Erythroblast (primary cell): Measurements from ENCODE around the gene BMPER.
A peak's percentile ranks its signal among the peaks of the same experiment; 100 is the strongest.

Experiments
- DNase-seq, 2 experiments: peaks; one replicate each; lab custom pipeline; 2025; lab: John Stamatoyannopoulos, UW
- GATA1 ChIP-seq: IDR thresholded peaks from 2 replicates; pipeline ENCODE4 v1.6.1; 2011; ENCODE audit warnings: low read depth, mild to moderate bottlenecking, control low read depth, low read length, moderate library complexity
- POLR2A ChIP-seq: IDR thresholded peaks from 2 replicates; pipeline ENCODE4 v1.6.1; 2011; ENCODE audit warnings: mild to moderate bottlenecking, low read length

BMPER gene

DNA sequence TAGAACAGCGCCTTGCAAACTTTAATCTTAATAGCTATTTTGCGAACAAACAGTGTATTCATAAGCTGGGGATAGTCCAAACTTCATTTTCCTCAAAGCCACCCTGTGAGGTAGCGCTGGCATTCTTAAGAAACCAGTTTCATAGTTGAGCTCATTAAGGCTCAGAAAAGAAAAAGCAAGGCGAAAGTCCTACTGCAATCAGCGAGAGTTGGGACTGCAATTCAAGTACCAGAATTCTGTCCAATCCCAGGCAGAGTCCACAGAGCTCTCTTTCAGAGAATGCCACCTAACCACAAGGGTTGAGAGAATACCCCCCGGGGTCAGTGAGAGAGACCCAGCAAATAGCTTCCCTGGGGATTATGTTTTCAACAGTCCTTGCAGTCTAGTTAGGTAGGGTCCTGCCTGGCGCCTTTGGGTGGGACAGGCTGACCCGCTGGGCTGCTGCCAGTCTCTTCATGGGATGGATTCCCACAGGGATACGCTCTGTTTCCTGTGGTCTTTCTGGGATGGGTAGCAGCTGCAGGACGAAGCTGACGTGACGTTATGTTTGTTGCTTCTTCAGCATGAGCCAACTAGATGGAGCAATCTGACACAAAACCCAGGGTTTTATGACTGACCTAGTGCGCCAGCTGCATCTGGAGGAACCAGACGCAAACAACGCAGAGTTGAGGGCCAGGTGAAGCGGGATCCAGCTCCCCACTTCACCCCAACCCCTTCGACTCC lies 16.0 kb downstream of the BMPER start:
- TF ChIP-seq POLR2A (no peak), GATA1 (no peak)
- DNase-seq, result no peak

GRCh38 chr7:33922820-33923219 lies 17.5 kb downstream of the BMPER start:
- no peak for DNase-seq
- TF ChIP-seq POLR2A (no peak), GATA1 (no peak)

- no peak for TF ChIP-seq GATA1
- TF ChIP-seq POLR2A, result no peak
- no peak for DNase-seq
These were observed 18.3 kb downstream of the BMPER start for GRCh38 chr7:33923440-33924229.

- DNase-seq, result no peak
- no peak for TF ChIP-seq GATA1
These were observed 21.2 kb downstream of the BMPER start for GRCh38 chr7:33926535-33926934.

- TF ChIP-seq POLR2A, result no peak
- no peak for TF ChIP-seq GATA1
- no peak for DNase-seq
These were observed 23.6 kb downstream of the BMPER start for GRCh38 chr7:33928986-33929385.

GRCh38 chr7:33932221-33932620 lies 26.9 kb downstream of the BMPER start:
- no peak for TF ChIP-seq GATA1
- DNase-seq, result no peak

GRCh38 chr7:33932832-33933468 lies 27.6 kb downstream of the BMPER start:
- TF ChIP-seq POLR2A, result no peak
- no peak for TF ChIP-seq GATA1
- peak; percentile 41 to 69 for DNase-seq

DNA sequence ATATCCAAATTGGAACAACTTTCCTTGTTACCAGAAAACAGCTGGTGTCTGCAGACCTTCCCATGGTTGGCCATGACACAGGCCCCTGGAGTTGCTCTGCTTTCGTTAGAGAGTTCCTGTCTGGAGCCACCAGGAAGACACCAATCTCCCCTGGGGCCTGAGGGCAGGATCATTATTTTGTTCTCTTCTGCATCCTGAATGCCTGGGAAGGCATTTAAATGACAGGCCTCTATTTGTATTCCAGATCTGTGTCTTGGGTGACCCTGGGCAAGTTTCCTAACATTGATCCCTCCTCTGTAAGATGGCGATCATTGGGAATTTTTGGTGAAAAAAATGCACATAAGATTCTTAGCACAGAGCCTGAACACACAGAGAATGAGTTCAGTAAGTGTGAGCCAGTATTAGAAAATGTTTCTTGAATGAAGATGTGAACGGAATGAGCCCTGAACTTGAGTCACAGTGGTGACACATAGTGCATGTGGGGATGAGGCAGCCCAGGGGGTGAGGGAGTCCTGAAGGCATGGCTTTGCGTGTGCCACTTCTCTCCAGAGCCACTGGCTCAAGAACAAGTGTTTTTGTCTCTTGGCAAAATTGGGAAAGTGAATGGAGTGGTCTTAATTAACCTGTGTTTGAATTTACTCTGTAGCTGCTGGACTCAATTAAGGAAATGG lies 28.4 kb downstream of the BMPER start:
- DNase-seq, result no peak
- TF ChIP-seq POLR2A (no peak), GATA1 (no peak)

DNA sequence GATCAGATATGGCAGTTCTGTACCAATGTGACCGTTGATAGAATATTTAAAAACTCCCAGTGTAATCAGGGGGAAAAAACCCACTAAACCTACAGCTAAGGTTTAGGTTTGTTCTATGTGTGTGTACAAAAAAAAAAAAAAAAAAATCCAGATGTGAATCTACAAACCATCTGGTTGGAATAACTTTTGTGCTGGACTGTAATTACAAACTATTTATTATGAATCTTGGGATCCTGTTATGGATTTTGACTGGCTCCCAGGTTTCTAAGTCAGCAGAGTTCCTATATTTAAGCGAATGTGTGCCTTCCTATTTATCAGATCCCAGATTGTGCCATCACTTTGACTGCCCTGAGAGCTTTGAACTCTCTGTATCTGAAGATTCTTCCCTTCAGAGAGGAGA lies 29.1 kb downstream of the BMPER start:
- TF ChIP-seq GATA1, result no peak
- TF ChIP-seq POLR2A, result no peak
- no peak for DNase-seq

GRCh38 chr7:33936503-33936902 lies 31.2 kb downstream of the BMPER start:
- no peak for DNase-seq
- no peak for TF ChIP-seq POLR2A
- no peak for TF ChIP-seq GATA1

DNA sequence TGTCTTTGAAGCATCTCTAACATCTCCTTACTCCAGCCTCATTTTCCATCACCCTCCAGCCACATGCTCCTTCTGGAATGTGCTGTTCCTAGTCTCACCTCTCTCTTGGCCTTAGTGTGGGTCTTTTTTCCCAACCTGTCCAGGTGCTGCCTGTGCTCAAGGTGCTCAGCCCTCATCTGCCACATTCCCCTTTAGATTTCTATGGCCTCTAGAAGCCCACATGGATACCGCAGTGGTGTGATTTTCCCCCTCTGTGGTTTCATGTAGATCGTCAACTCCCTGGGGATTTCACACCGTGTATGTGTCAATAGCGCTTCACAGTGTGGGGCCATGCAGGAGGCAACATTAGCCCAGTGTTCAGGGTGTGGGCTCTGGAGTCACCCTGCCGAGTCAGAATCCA lies 32.5 kb downstream of the BMPER start:
- DNase-seq, result no peak
- no peak for TF ChIP-seq GATA1
- no peak for TF ChIP-seq POLR2A

- no peak for TF ChIP-seq GATA1
- TF ChIP-seq POLR2A, result no peak
- DNase-seq, result no peak
These were observed 33.8 kb downstream of the BMPER start for GRCh38 chr7:33939121-33939520.

GRCh38 chr7:33940503-33940902 lies 35.2 kb downstream of the BMPER start:
- DNase-seq, result no peak
- TF ChIP-seq GATA1, result no peak
- no peak for TF ChIP-seq POLR2A

DNA sequence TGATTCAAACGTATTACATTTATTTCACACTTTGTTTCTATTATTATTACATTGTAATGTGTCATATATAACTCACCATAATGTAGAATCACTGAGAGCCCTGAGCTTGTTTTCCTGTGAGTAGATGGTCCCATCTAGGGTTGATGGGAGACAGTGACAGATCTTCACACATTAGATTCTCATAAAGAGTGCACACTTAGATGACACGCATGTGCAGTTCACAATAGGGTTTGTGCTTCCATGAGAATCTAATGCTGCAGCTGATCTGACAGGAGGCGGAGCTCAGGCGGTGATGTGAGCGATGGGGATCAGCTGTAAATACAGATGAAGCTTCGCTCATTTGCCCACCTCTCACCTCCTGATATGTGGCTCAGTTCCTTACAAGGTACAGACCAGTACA lies 36.1 kb downstream of the BMPER start:
- no peak for TF ChIP-seq POLR2A
- no peak for TF ChIP-seq GATA1
- DNase-seq, result no peak
